Erythroblast (primary cell): ENCODE data around the gene TPD52L1.

Experiments used
- GATA1 ChIP-seq: IDR thresholded peaks from 2 replicates; pipeline ENCODE4 v1.6.1; 2011; ENCODE audit warnings: low read depth, mild to moderate bottlenecking, control low read depth, low read length, moderate library complexity
- POLR2A ChIP-seq: IDR thresholded peaks from 2 replicates; pipeline ENCODE4 v1.6.1; 2011; ENCODE audit warnings: mild to moderate bottlenecking, low read length

DNA sequence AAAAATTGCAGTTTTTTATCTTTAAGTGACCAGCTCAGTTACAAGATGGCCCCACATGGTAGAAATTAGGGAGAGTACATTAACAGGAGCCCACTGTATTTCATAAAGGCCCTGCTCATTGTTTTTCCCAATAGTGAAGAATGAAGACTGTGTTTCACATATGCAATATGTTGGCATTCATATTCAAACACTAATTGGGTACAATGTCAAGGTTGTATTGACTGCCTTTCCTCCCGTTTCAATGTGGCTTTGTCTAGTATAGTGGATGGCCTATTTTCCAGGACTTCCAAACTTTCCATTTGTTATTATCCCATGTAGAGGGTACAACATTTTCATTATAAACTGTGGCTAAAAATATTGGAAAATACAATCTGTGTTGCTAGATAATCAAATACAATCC lies 96.9 kb downstream of the TPD52L1 start:
- TF ChIP-seq POLR2A (no peak), GATA1 (no peak)
